Left lobe of liver (tissue), 2 donors: ENCODE measurements around the gene SCGN. TPM values are rescaled to one million over a fixed set of nuclear protein-coding genes. Genes with fewer than 3 reads are reported as not detected.
"Not testable (repeated sequence)": the region's sequence is repeated elsewhere in the genome, so short reads cannot be mapped to it uniquely, and the experiment has no call there.

Source experiments
- ATAC-seq: fragments of 200-7000 bp; cut with Tn5 transposase; one replicate; pipeline ENCODE4 v1.9.1; 2020; ENCODE audit warnings: mild to moderate bottlenecking, moderate library complexity
- DNase-seq: peaks from one replicate; pipeline ENCODE4 v3.0.0-alpha.2; 2020; ENCODE audit warnings: low spot score
- total RNA-seq: library from RNA; stranded (reverse); gene quantifications from one replicate; pipeline ENCODE4 v1.2.1, GENCODE V29; 2021
- donor health status: DM: no; HTN: no; CAD: no; lungs with moderate emphysema.
- donor health status: DM: no; HTN: yes; CAD: no.

The SCGN gene
- total RNA-seq, 1 donor from 2014 or later: 2.2 TPM

- ATAC-seq: peak; percentile 76
- no peak for DNase-seq
Observed at GRCh38 chr6:25717866-25718740, 66.1 kb downstream of the SCGN start.

GRCh38 chr6:25726122-25726911 lies 74.3 kb downstream of the SCGN start:
- DNase-seq (no peak), ATAC-seq (no peak)

- no peak for ATAC-seq
- DNase-seq: no peak
Observed at GRCh38 chr6:25727028-25727427, 75.0 kb downstream of the SCGN start.

- no peak for ATAC-seq
- DNase-seq: no peak
Observed at GRCh38 chr6:25730907-25731306, 78.9 kb downstream of the SCGN start.

- no peak for ATAC-seq
- DNase-seq: no peak
Observed at GRCh38 chr6:25731721-25732120, 79.7 kb downstream of the SCGN start.

GRCh38 chr6:25732468-25733198 lies 80.6 kb downstream of the SCGN start:
- ATAC-seq: peak; percentile 57
- DNase-seq: no peak

- no peak for DNase-seq
Observed at GRCh38 chr6:25735261-25735660, 83.2 kb downstream of the SCGN start.

GRCh38 chr6:25743868-25744267 lies 91.9 kb downstream of the SCGN start:
- DNase-seq: no peak
- ATAC-seq: no peak

More at GRCh38 chr6:25735261-25735660, 83.2 kb downstream of the SCGN start:
- no peak for ATAC-seq

- no peak for ATAC-seq
Observed at GRCh38 chr6:25745836-25746235, 93.8 kb downstream of the SCGN start.

GRCh38 chr6:25746968-25747367 lies 95.0 kb downstream of the SCGN start:
- ATAC-seq (peak; percentile 72), DNase-seq (no peak)

More at GRCh38 chr6:25745836-25746235, 93.8 kb downstream of the SCGN start:
- no peak for DNase-seq

GRCh38 chr6:25747477-25747876 lies 95.5 kb downstream of the SCGN start:
- ATAC-seq: no peak
- DNase-seq: no peak

GRCh38 chr6:25748049-25748448 lies 96.0 kb downstream of the SCGN start:
- DNase-seq: no peak
- peak; percentile 43 for ATAC-seq

GRCh38 chr6:25748601-25749517 lies 96.8 kb downstream of the SCGN start:
- not testable (repeated sequence) for ATAC-seq, DNase-seq

GRCh38 chr6:25749837-25750236 lies 97.8 kb downstream of the SCGN start:
- DNase-seq (no peak), ATAC-seq (no peak)

GRCh38 chr6:25750906-25751305 lies 98.9 kb downstream of the SCGN start:
- ATAC-seq (no peak), DNase-seq (no peak)

Other genes with a start within 250 kb of the SCGN start
- gene SLC17A4, start 102.5 kb downstream of the SCGN start, total RNA-seq: 19.2 TPM
- 8.7 TPM for gene SLC17A1, start 179.8 kb downstream of the SCGN start, total RNA-seq
- 10.4 TPM for gene SLC17A3, start 222.0 kb downstream of the SCGN start, total RNA-seq